ENCODE results near the gene RBM19. TPM values are rescaled to one million over a fixed set of nuclear protein-coding genes. Genes with fewer than 3 reads are reported as not detected.
"Not testable (repeated sequence)": the region's sequence is repeated elsewhere in the genome, so short reads cannot be mapped to it uniquely, and the experiment has no call there.

Gene RBM19
- total RNA-seq, 4 donors from 2014 or later: 20.7 to 41.1 (median 23.4) TPM

DNA sequence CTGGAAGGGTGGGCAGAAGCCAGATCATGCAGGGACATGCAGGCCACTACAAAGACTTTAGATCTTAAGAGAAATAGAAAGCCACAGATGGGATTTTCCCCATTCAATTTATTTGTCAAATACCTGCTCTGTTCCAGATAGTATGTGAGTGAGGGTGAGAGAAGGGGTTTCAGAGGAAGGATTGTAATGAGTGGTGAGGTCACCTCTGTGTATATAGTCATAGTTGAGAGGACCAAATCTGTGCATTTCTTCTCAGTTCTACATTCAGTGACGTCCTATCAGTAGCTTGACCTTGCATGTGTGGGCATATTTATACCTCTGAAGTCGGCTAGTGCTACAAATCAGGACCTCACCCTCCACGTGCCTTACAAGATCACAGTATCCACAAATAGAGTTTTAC, 31.2 kb upstream of the RBM19 start:
- no peak for DNase-seq (ENCODE audit: low spot score in 2 of 2)
- no peak for TF ChIP-seq CTCF (IDR thresholded peaks at IDR 0.05)
- TF ChIP-seq POLR2A (IDR thresholded peaks at IDR 0.05): no peak
- H3K4me3 ChIP-seq (ENCODE audit: low read depth, poor library complexity, severe bottlenecking): no peak overlapping the region
- intact Hi-C loops (cut with DNase I; ENCODE audit: low total_unique reads): no loop called here
- 41 to 48% methylated on average over 3 of the region's 3 CpGs for WGBS, 2 donors

DNA sequence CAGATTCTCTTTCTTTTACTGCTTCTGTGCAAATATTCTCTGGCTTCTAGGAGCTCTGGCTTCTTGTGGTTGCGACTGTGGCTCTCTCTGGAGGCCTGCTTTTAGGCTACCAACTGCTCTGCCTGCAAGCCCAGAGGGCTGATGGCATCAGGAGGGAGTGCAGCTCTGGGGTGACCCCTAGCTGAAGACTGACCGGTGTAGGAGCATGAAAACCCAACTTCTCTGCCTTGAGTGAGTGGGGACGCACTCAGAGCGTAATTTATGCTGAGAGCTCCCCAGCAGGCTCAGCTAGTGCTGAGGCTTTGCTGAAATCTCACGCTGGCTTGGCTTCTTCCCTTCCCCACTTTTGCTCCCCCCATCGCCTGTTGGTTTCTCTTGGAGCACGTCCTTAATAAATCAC, 29.9 kb upstream of the RBM19 start:
- DNase-seq (ENCODE audit: low spot score in 2 of 2): no peak
- TF ChIP-seq POLR2A (IDR thresholded peaks at IDR 0.05) (no peak), CTCF (IDR thresholded peaks at IDR 0.05) (no peak)
- no peak overlapping the region for H3K4me3 ChIP-seq (ENCODE audit: low read depth, poor library complexity, severe bottlenecking)
- 33 to 42% methylated on average over 7 of the region's 7 CpGs for WGBS, 2 donors
- intact Hi-C loops (cut with DNase I; ENCODE audit: low total_unique reads): no loop called here

DNA sequence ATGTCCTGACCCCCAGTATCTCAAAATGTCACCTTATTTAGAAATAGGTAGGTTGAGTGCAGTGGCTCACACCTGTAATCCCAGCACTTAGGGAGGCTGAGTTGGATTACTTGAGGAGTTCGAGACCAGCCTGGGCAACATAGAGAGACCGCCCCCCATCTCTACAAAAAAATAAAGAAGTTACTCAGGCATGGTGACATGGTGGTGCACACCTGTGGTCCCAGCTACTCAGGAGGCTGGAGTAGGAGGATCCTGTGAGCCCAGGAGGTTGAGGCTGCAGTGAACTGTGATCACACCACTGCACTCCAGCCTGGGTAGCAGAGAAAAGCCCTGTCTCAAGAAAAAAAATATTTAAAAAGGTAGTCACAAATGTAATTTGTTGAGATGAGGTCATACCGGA, 27.9 kb upstream of the RBM19 start:
- 92 to 96% methylated on average over 3 of the region's 3 CpGs for WGBS, 2 donors
- TF ChIP-seq CTCF (IDR thresholded peaks at IDR 0.05): no peak
- TF ChIP-seq POLR2A (IDR thresholded peaks at IDR 0.05): no peak
- H3K4me3 ChIP-seq (ENCODE audit: low read depth, poor library complexity, severe bottlenecking): no peak overlapping the region
- intact Hi-C loops (cut with DNase I; ENCODE audit: low total_unique reads): no loop called here
- DNase-seq (ENCODE audit: low spot score in 2 of 2): no peak

- intact Hi-C loops (cut with DNase I; ENCODE audit: low total_unique reads); H3K4me3 ChIP-seq (ENCODE audit: low read depth, poor library complexity, severe bottlenecking); DNase-seq (ENCODE audit: low spot score in 2 of 2): not testable (repeated sequence)
- WGBS, 2 donors: 58 to 61% methylated on average over 4 of the region's 4 CpGs
Observed at GRCh38 chr12:113992751-113993150, 26.6 kb upstream of the RBM19 start.

GRCh38 chr12:113991224-113992044, 25.3 kb upstream of the RBM19 start:
- DNase-seq (ENCODE audit: low spot score in 2 of 2): no peak
- 56 to 81% methylated on average over 6 of the region's 6 CpGs for WGBS, 2 donors
- no peak overlapping the region for H3K4me3 ChIP-seq (ENCODE audit: low read depth, poor library complexity, severe bottlenecking)
- TF ChIP-seq POLR2A (IDR thresholded peaks at IDR 0.05) (no peak), CTCF (IDR thresholded peaks at IDR 0.05) (no peak)
- intact Hi-C loops (cut with DNase I; ENCODE audit: low total_unique reads): no loop called here

GRCh38 chr12:113990250-113991223, 24.4 kb upstream of the RBM19 start:
- TF ChIP-seq POLR2A (IDR thresholded peaks at IDR 0.05) (no peak), CTCF (IDR thresholded peaks at IDR 0.05) (no peak)
- no peak for DNase-seq (ENCODE audit: low spot score in 2 of 2)
- 22 to 23% methylated on average over 10 of the region's 10 CpGs for WGBS, 2 donors
- no peak overlapping the region for H3K4me3 ChIP-seq (ENCODE audit: low read depth, poor library complexity, severe bottlenecking)
- intact Hi-C loops (cut with DNase I; ENCODE audit: low total_unique reads): no loop called here

Data from lower leg skin (tissue), 4 donors.